Measurements from ENCODE around the gene DMPK.
"Not testable (repeated sequence)": the region's sequence is repeated elsewhere in the genome, so short reads cannot be mapped to it uniquely, and the experiment has no call there.

The DMPK gene

GRCh38 chr19:45739498-45740439, 42.5 kb downstream of the DMPK start:
- DNase-seq (ENCODE audit: low spot score), result no peak

GRCh38 chr19:45733160-45733810, 49.0 kb downstream of the DMPK start, which contains the start of gene MEIOSIN:
MEIOSIN (plus strand) TSS chr19:45733439; CDS start chr19:45735377, 1,938 bp downstream.
- no peak for DNase-seq (ENCODE audit: low spot score)

DNA sequence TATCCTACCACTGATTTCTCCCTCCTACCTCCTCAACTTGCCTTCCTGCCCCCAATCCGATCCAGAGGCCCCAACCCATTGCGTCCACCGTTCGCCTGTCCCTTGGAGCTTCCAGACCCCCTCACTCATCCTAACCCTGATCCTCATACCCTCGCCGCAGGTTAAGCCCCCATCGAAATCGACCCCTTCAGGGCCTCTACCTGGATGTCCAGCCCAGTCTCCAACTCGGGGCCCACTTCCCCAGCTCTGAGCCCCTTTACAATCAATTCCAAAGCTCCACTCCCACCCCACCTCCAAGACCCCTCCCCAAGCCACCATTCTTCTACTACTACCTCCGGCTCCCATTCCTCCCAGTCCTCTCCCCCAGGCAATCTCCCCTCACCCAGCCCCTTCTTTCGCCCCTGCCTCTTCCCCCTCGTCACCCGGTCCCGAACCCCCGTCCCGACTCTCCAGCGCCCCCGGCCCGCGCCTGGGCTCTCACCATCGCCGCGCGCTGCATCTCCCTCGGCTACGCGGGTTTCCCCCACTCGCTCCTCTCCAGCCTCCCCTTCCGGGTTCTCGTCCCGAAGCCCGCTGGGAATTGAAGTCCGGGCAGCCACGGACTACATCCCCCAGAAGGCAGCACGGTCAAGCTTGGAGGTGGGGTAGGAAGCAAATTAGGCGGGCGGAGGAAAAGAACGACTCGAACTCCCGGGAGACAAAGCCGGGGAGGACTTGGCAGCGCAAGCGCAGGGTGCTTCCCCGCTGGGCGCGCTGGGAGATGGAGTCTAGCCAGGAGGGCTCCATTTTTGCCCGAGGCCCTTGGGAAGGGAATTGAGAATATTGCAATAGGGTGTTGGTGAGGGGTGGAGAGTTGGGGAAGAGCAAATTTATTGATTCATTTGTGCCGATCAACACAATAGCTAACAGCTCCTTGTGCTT, 51.7 kb downstream of the DMPK start, which contains the start of gene FBXO46:
Gene FBXO46 (minus strand): TSS at position 529 of the 921 bp plus-strand sequence. CDS start 17,401 bp downstream, outside the sequence.
- peak; percentile 93 for DNase-seq (ENCODE audit: low spot score)

DNA sequence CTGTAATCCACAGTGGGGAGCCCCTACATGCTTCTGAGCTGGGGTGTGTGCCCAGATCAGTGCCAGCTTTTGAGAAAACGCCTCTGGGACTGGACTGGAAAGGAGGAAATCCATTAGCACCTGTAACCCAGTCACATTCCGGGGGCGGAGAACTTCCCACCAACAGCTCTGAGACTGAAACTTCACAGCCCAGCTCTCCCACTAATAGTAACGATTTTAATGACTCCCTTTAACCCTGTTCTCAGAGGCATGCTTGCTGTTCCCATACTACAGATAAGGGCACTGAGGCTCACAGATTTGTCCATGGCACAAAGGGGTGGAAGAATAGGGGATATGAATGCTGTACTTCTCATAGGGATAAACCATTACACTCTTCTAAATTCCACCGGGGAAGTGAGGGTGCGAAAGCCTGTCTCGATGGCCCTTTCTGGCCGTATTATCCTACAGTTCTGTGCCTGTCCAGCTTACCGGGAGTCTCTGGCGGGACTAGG, 52.4 kb downstream of the DMPK start:
- DNase-seq (ENCODE audit: low spot score), result no peak

- DNase-seq (ENCODE audit: low spot score), result not testable (repeated sequence)
These were observed 53.6 kb downstream of the DMPK start for GRCh38 chr19:45728683-45729082.

- not testable (repeated sequence) for DNase-seq (ENCODE audit: low spot score)
These were observed 62.2 kb downstream of the DMPK start for GRCh38 chr19:45720065-45720464.

All from CD4-positive, alpha-beta T cell treated with Interleukin-6 at 100 ng/mL for 8 hours (primary cell).